Stimulated activated CD8-positive, alpha-beta memory T cell treated with anti-CD3 and anti-CD28 coated beads, Interleukin-12 subunit alpha, Interleukin-12 subunit beta, amount 100 ng/mL, for 1 hour (primary cell): ENCODE data around the gene CACNA1B.
"Not testable (repeated sequence)": the region's sequence is repeated elsewhere in the genome, so short reads cannot be mapped to it uniquely, and the experiment has no call there.

Source experiments
- DNase-seq: peaks from one replicate; pipeline ENCODE4 v3.0.0-alpha.2; 2020; ENCODE audit warnings: low read depth

CACNA1B gene

GRCh38 chr9:137877506-137878122, at the start of gene CACNA1B:
Gene CACNA1B, plus strand, starts transcription at chr9:137877782. Its CDS starts 152 bp downstream, at chr9:137877934.
- DNase-seq = not testable (repeated sequence)

- DNase-seq = no peak
Measured at GRCh38 chr9:137827908-137828526, 49.6 kb upstream of the CACNA1B start.

DNA sequence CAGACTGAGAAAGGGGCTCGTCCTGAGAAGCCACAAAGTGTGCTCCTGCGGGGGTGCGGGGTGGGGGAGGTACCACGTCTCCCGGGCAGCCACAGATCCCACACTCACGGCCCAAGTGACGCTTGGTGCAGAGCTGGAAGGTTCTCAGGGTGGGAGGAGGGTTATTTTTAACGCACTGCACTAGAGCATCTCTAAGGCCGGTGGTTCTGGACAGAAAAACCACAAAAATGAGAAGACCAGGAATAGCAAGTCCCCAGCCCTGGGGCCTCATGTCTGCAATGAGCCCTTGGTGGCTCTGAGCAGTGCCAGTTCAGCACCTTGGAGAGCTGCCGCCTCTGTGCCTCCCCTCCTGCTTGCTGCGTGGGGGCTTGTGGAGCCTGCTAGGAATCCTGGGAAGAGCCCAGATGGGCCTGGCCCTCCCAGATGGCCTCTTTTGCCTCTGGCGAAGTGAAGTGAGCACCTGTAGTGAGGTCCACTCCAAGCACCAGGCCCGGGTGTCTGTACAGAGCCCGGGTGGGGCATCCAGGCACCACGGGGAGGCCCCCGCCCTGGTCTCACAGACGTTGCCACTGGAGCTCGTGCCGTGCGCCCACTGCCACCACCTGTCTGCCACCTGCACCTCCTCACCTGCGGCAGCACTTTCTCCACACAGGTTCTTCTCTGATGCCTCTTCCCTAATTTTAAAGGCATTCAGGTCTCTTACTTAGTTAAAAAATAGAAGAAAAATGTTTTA, 48.9 kb upstream of the CACNA1B start:
- DNase-seq = no peak

GRCh38 chr9:137829260-137829996, 48.2 kb upstream of the CACNA1B start:
- no peak for DNase-seq

DNA sequence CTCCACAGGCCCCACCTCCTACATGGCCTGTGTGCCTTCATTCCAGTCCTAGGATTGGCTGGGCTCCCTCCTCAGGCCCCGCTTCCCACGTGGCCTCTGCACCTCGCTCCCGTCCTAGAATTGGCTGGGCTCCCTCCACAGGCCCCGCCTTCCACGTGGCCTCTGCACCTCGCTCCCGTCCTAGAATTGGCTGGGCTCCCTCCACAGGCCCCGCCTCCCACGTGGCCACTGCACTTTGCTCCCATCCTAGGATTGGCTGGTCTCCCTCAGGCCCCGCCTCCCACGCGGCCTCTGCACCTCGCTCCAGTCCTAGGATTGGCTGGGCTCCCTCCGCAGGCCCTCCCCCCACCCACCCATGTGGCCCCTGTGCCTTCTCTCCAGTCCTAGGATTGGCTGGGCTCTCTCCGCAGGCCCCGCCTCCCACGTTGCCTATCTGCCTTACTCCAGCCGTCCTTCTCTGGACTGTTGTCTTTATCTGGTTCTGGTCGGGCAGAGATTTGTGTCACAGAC, 45.3 kb upstream of the CACNA1B start:
- DNase-seq = no peak

- DNase-seq = no peak
Measured at GRCh38 chr9:137832830-137833590, 44.6 kb upstream of the CACNA1B start.

GRCh38 chr9:137833721-137834613, 43.6 kb upstream of the CACNA1B start:
- no peak for DNase-seq

- no peak for DNase-seq
Measured at GRCh38 chr9:137834846-137835546, 42.6 kb upstream of the CACNA1B start.

GRCh38 chr9:137836151-137836830, 41.3 kb upstream of the CACNA1B start:
- no peak for DNase-seq

GRCh38 chr9:137836831-137837241, 40.7 kb upstream of the CACNA1B start:
- no peak for DNase-seq

DNA sequence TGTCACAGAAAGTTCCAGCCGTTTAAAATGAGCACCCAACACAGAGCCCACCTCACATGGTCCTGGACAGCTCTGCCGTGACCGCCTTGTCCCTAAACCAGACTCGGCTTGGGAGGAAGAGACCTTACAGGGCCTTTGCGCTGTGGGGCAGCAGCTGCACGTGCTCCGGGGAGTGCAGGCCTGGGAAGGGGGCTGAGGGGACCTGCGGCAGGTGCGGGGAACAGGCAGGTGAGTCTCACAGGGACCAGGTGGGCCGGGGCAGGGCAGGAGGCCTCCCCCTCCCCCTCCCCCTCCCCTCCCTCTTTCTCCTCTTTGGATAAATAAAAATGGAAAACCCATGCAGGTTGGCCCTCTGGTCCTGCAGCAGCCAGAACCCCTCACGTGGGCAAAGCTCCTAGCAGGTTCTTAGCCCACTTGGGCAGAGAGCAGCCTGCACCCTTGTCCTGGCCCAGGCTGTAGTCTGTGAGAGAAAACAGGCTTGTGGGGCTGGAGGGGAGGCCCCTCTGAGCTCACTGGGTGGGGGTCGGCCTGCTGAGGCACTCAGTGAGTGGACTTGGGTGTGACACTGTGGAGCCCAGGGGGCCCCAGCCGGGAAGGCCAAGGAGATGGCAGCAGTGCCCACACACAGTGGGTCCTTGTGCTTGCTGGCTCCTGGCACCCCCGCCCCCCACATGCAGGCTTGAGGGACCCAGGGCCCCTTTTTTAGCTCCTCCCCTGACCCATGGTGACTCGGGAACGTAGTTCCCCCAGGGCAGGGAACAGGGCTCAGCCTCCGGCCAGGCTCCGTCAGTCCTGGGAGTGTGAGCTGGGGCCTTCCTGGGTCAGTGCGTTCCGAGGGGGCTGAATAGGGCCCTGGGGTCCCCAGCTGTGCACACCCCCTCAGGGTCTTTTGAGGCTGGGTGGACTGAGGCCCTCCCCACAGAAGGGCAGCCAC, 40.0 kb upstream of the CACNA1B start:
- no peak for DNase-seq

DNA sequence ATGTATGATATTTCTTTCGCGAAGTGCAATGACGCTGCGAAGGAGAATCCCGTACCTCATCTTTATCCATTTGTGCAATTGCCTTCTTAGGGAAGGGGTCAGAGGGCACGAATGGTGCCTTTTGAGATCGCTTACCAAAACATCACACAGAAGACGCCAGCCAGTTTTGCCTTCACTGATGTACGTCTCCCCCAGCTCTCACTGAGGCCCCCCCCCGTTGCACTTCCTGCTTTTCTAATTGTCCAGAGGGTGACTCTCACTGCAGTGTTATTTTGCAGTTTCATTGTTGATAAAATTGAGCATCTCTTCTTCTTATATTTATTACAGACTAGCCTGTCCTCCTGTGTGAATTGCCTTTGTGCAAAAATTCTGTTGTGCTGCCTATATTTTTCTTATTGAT, 39.0 kb upstream of the CACNA1B start:
- DNase-seq = no peak

DNA sequence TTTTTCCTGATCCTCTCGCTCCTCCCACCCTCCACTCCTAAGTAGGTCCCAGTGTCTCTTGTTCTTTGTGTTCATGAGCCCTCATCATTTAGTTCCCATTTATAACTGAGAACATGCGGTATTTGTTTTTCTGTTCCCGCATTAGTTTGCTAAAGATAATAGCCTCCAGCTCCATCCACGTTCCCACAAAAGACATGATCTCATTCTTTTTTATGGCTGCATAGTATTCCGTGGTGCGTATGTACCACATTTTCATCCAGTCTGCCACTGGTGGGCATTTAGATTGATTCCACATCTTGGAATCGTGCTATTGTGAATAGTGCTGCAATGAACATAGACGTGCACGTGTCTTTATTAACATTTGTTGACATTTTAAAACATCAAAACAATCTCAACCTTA, 34.2 kb upstream of the CACNA1B start:
- DNase-seq = no peak

DNA sequence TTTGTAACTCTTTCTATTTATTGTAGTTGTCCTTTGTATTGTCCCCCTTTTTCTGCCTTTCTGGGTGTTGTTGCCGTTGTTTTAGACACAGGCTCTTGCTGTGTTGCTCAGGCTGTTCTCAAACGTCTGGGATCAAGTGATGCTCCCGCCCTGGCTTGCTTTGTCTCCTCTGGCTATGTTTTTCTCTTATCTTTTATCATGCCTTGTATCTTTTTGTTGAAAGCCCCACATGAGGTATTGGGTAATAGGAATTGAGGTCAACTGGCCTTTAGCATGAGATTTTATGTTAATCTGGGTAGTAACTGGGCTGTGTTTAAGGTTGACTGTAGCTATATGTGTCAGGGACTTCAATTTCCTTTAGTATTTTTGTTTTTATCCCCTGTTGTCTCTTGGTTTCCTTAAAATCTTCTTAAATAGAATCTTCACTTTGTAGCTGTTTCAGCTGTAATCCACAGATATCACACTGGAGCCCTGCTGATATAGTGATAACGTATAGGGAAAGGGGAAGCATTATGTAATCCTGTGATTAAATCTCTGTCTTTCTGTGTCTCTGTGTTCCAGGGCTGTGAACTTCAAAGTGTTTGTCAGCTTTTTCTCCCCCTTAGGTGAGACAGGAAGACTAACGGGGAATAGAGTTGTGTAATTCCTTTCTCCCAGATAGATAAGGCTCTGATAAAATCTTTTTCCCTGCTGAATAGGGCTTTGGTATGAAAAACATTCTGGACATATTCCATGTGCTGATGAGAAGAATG, 25.9 kb upstream of the CACNA1B start:
- DNase-seq = no peak

- no peak for DNase-seq
Measured at GRCh38 chr9:137853392-137853995, 24.1 kb upstream of the CACNA1B start.

DNA sequence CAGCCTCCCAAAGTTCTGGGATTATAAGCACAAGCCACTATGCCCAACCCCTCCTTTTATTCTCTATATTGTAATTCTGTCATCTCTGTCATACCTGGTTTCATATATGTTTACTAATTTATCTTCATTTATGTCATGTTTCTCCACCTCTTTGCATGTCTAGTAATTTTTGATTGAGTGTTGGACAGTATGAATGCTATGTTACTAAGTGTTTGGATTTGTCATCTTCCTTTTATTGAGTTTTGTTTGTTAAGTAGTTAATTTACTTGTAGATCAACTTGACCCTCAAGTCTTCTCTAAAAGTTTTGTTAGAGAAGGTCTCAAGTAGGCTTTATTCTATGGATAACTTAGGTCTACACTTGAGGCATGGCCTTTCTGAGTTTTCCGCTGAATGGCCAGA, 17.2 kb upstream of the CACNA1B start:
- no peak for DNase-seq

GRCh38 chr9:137865581-137866145, 11.9 kb upstream of the CACNA1B start:
- no peak for DNase-seq
